Esophagus (tissue), 2 donors: ENCODE data around the gene MFSD8. TPM values are rescaled to one million over a fixed set of nuclear protein-coding genes. Genes with fewer than 3 reads are reported as not detected.
"Not testable (repeated sequence)": the region's sequence is repeated elsewhere in the genome, so short reads cannot be mapped to it uniquely, and the experiment has no call there.

Source experiments
- H3K27ac ChIP-seq, 2 donors: one replicate each; pipeline ENCODE4 v1.5.1; 2013; ENCODE audit warnings: low read depth in 2 of 2, mild to moderate bottlenecking in 2 of 2, inconsistent platforms in 1 of 2, low read length in 1 of 2, moderate library complexity in 1 of 2
- H3K27me3 ChIP-seq, 2 donors: one replicate each; pipeline ENCODE4 v1.6.1; 2013; ENCODE audit warnings: low read length in 2 of 2, control low read depth in 1 of 2, mild to moderate bottlenecking in 1 of 2; ENCODE audit not compliant: insufficient read depth in 2 of 2, control insufficient read depth in 1 of 2
- H3K36me3 ChIP-seq, 2 donors: one replicate each; pipeline ENCODE4 v1.6.1; 2013; ENCODE audit warnings: low read length in 1 of 2; ENCODE audit not compliant: control insufficient read depth in 2 of 2, insufficient read depth in 2 of 2
- H3K4me1 ChIP-seq, 2 donors: one replicate each; pipeline ENCODE4 v1.6.1; 2013; ENCODE audit warnings: low read length in 1 of 2; ENCODE audit not compliant: control insufficient read depth in 2 of 2, insufficient read depth in 2 of 2
- H3K4me3 ChIP-seq, 2 donors: one replicate each; pipeline ENCODE4 v1.5.1; 2013; ENCODE audit warnings: low read length in 2 of 2, mild to moderate bottlenecking in 2 of 2, low read depth in 1 of 2, moderate library complexity in 1 of 2
- H3K9me3 ChIP-seq, 2 donors: one replicate each; pipeline ENCODE4 v1.6.1; 2013; ENCODE audit warnings: mild to moderate bottlenecking in 2 of 2, low read depth in 1 of 2, low read length in 1 of 2, moderate library complexity in 1 of 2; ENCODE audit not compliant: control insufficient read depth in 2 of 2, insufficient read depth in 1 of 2
- WGBS, 2 donors: extraction: QIAGEN DNeasy Blood & Tissue Kit; methylation state at CpG; one replicate each; pipeline ENCODE4 v1.1.7; 2013; 5-methylcytosine and 5-hydroxymethylcytosine counted together
- polyA plus RNA-seq, 2 donors: library from polyadenylated mRNA; stranded (reverse); fragments of 200-250 nt; gene quantifications; one replicate each; pipeline ENCODE4 v1.2.3, GENCODE V29; 2013
- donor health status: healthy with polysubstance abuse.
- donor health status: Bipolar disorder and iron deficiency.

The MFSD8 gene
- polyA plus RNA-seq, 2 donors: 7.6 to 10.5 TPM

- 93 to 97% methylated on average over 2 of the region's 2 CpGs for WGBS, 2 donors
- Histone ChIP-seq H3K27me3 (no peaks in the 10 kb centered on the region), H3K36me3 (no peaks in the 10 kb centered on the region), H3K9me3 (no peaks in the 10 kb centered on the region), H3K4me3 (no peak overlapping the region), H3K27ac (no peak overlapping the region), H3K4me1 (no peaks in the 10 kb centered on the region)
These were observed 17.5 kb upstream of the MFSD8 start for GRCh38 chr4:127982445-127982844.

- no peak overlapping the region for H3K4me3 ChIP-seq
- H3K4me1 ChIP-seq: no peaks in the 10 kb centered on the region
- 97 to 100% methylated on average over 2 of the region's 2 CpGs for WGBS, 2 donors
- H3K9me3 ChIP-seq: no peaks in the 10 kb centered on the region
- no peak overlapping the region for H3K27ac ChIP-seq
- no peaks in the 10 kb centered on the region for H3K36me3 ChIP-seq
- H3K27me3 ChIP-seq: no peaks in the 10 kb centered on the region
These were observed 14.0 kb upstream of the MFSD8 start for GRCh38 chr4:127978930-127979329.

GRCh38 chr4:127975121-127975770, 10.3 kb upstream of the MFSD8 start:
- no peak overlapping the region for H3K27ac ChIP-seq
- H3K27me3 ChIP-seq: no peaks in the 10 kb centered on the region
- no peaks in the 10 kb centered on the region for H3K9me3 ChIP-seq
- H3K4me3 ChIP-seq: no peak overlapping the region
- peaks cover 2% of the 10 kb centered on the region in 2 donors for H3K36me3 ChIP-seq
- H3K4me1 ChIP-seq: no peaks in the 10 kb centered on the region
- 83 to 94% methylated on average over 2 of the region's 2 CpGs for WGBS, 2 donors

- not testable (repeated sequence) for H3K9me3 ChIP-seq, H3K27me3 ChIP-seq, H3K4me1 ChIP-seq, H3K4me3 ChIP-seq, H3K27ac ChIP-seq, H3K36me3 ChIP-seq
- WGBS, 2 donors: 83 to 88% methylated on average over 4 of the region's 4 CpGs
These were observed 6.0 kb upstream of the MFSD8 start for GRCh38 chr4:127970925-127971324.

- WGBS, 2 donors: 70 to 75% methylated on average over 2 of the region's 2 CpGs
- no peak overlapping the region for H3K27ac ChIP-seq
- H3K4me3 ChIP-seq: no peak overlapping the region
- no peaks in the 10 kb centered on the region for H3K9me3 ChIP-seq
- no peaks in the 10 kb centered on the region for H3K4me1 ChIP-seq
- no peaks in the 10 kb centered on the region for H3K27me3 ChIP-seq
- H3K36me3 ChIP-seq: peaks cover 2% of the 10 kb centered on the region in 2 donors
These were observed 3.6 kb upstream of the MFSD8 start for GRCh38 chr4:127968586-127968985.

- 93 to 96% methylated on average over 1 of the region's 1 CpG for WGBS, 2 donors
- Histone ChIP-seq H3K4me1 (no peaks in the 10 kb centered on the region), H3K9me3 (no peaks in the 10 kb centered on the region), H3K4me3 (no peak overlapping the region), H3K27ac (no peak overlapping the region), H3K36me3 (no peaks in the 10 kb centered on the region), H3K27me3 (no peaks in the 10 kb centered on the region)
These were observed 2.3 kb upstream of the MFSD8 start for GRCh38 chr4:127967141-127967775.

GRCh38 chr4:127965803-127966175, 816 bp upstream of the MFSD8 start:
- Histone ChIP-seq H3K4me1 (no peaks in the 10 kb centered on the region), H3K4me3 (peak overlapping the region; percentile 75 to 93), H3K27me3 (no peaks in the 10 kb centered on the region), H3K36me3 (no peaks in the 10 kb centered on the region), H3K9me3 (no peaks in the 10 kb centered on the region), H3K27ac (peak overlapping the region; percentile 99)
- 0% methylated on average over 14 to 15 of the region's 15 CpGs for WGBS, 2 donors

GRCh38 chr4:127964426-127965061, 429 bp downstream of the MFSD8 start:
- peak overlapping the region; percentile 75 to 93 for H3K4me3 ChIP-seq
- H3K27ac ChIP-seq: peak overlapping the region; percentile 99
- not testable (repeated sequence) for H3K36me3 ChIP-seq, H3K27me3 ChIP-seq, H3K9me3 ChIP-seq, H3K4me1 ChIP-seq
- 0 to 1% methylated on average over 27 to 41 of the region's 41 CpGs for WGBS, 2 donors

GRCh38 chr4:127963633-127964398, 1.2 kb downstream of the MFSD8 start:
- not testable (repeated sequence) for H3K9me3 ChIP-seq, H3K36me3 ChIP-seq, H3K27ac ChIP-seq, H3K4me1 ChIP-seq, H3K27me3 ChIP-seq
- peak overlapping the region; percentile 75 to 93 for H3K4me3 ChIP-seq
- WGBS, 2 donors: 43 to 51% methylated on average over 24 to 33 of the region's 35 CpGs
